NCI-H128 (cell line): ENCODE results near the gene CYREN.
"Not testable (repeated sequence)": the region's sequence is repeated elsewhere in the genome, so short reads cannot be mapped to it uniquely, and the experiment has no call there.

Source experiments
- DNase-seq: peaks from one replicate; lab custom pipeline; 2025; ENCODE audit not compliant: unreplicated experiment; lab: John Stamatoyannopoulos, UW

The CYREN gene

DNA sequence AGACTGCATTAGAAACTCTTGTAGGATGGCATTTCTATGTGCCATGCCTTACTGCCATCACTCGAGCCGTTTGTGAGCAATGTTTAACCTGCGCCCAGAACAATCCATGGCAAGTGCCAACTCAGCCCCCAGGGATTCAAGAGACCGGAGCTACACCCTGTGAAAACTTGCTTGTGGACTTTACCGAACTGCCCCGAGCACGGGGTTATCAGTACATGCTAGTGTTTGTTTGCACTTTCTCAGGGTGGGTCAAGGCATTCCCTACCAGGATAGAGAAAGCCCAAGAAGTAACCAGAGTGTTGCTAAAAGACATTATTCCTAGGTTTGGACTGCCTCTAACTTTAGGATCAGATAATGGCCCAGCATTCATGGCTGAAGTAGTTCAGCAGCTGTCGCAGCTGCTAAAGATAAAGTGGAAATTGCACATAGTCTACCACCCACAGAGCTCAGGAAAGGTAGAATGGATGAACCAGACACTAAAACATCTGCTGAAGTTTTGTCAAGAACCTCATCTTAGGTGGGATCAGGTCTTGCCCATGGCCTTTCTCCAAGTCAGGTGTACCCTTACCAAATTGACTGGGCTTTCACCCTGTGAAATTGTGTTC lies 8.9 kb upstream of the CYREN start:
- DNase-seq = no peak

DNA sequence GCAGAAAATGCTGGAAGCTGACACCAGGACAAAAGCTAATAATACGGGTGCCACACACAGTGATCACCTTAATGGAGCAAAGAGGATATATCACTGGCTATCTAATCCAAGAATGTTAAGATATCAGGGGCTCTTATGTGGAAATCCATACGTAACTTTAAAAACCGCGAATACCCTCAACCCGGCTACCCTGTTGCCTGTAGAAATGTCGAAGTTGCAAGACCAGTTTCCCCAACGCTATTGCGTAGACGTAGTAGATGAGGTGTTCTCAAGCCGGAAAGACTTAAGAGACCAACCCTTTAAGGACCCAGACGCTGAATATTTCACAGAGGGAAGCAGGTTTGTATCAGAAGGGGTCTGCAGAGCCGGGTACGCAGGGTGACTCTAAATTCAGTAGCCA lies 7.9 kb upstream of the CYREN start:
- no peak for DNase-seq

DNA sequence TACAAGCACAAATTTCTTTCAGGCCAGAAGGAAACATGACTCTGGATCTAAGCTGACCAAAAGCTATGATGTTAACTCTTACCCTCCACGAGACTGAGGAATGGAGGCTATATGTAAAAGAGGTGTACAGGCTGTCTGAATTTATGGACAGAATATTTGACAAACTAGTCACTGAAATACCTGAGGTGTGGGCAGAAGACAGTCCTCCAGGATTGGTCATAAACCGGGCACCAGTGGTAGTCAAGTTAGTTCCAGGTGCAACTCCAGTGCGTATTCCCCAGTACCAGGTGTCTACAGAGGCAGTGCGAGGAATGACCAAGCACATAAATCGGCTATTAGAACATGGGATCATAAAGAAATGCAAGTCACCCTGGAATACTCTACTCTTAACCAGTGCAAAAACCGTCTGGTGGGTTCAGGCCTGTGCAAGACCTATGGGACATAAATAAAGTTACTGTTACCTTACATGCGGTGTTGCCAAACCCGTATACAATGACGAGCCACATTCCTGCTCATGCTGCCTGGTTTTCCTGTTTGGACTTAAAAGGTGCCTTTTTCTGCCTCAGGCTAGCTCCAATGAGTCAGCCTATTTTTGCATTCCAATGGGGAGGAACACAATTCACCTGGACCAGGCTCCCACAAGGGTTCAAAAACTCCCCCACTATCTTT lies 6.7 kb upstream of the CYREN start:
- DNase-seq = no peak

- DNase-seq = no peak
Observed at GRCh38 chr7:135175931-135176330, 5.4 kb upstream of the CYREN start.

GRCh38 chr7:135174941-135175340 lies 4.4 kb upstream of the CYREN start:
- DNase-seq = no peak

DNA sequence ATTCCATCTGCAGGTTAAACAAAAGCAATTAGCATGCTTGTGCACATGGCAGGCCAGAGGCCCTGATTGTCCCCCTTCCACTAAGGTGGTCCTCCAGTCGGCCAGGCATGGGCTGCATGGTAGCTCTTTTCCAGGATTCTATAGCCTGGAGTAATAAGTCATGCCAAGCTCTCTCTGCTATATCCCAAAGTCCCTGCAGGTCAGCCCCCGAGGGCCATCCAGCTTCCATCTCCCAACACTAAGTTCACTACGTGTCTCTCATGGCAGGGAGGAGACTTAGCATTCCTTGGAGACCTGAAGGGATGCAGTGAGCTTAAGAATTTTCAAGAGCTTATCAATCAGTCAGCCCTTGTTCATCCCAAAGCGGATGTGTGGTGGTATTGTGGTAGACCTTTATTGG lies 3.4 kb upstream of the CYREN start:
- DNase-seq = not testable (repeated sequence)

DNA sequence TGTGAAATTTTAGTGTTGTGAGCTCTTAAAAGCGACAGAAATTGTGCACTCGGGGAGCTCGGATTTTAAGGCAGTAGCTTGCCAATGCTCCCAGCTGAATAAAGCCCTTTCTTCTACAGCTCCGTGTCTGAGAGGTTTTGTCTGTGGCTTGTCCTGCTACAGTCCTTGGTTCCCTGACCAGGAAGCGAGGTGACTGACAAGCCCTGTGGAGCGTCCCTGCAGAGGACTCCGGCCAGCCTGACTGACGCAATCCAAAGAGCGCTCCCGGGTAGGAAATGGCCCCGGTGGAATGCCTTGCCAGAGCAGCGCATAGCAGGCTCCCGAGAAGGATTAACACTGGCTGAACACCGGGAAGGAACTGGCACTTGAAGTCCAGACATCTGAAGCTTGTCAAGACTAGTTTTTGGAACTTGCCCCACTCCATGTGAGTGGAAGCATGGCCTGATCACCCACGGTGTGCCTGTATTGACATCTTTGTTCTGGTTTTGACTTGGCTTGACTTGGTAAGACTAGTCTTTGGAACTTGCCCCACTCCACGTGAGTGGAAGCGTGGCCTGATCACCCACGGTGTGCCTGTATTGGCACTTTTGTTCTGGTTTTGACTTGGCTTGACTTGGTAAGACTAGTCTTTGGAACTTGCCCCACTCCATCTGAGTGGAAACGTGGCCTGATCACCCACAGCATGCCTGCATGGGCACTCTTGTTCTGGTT lies 1.2 kb upstream of the CYREN start:
- DNase-seq = not testable (repeated sequence)

DNA sequence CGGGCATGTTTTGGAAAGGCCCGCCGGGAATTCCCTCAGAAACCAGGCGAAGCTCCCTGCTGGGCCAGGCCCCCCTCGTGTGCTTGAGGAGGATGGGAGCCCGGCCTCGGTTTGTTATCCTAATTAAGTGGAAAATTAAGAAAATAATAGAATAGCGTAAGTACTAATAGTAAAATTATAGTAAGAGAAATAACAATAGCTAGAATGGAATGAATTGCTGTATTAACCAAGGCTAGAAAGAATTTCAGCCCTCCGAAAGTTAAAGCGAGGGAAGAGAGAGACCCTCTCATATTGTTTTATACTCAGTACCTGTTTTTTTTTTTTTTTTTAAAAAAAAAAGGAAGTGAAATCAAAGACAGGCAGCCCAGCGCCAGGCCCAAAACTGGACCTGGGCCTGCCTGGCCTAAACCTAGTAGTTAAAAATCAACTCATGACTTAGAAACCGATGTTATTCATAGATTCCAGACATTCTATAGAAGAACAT lies 533 bp upstream of the CYREN start:
- not testable (repeated sequence) for DNase-seq

- DNase-seq = no peak
Observed at GRCh38 chr7:135169964-135170273, 588 bp downstream of the CYREN start.

DNA sequence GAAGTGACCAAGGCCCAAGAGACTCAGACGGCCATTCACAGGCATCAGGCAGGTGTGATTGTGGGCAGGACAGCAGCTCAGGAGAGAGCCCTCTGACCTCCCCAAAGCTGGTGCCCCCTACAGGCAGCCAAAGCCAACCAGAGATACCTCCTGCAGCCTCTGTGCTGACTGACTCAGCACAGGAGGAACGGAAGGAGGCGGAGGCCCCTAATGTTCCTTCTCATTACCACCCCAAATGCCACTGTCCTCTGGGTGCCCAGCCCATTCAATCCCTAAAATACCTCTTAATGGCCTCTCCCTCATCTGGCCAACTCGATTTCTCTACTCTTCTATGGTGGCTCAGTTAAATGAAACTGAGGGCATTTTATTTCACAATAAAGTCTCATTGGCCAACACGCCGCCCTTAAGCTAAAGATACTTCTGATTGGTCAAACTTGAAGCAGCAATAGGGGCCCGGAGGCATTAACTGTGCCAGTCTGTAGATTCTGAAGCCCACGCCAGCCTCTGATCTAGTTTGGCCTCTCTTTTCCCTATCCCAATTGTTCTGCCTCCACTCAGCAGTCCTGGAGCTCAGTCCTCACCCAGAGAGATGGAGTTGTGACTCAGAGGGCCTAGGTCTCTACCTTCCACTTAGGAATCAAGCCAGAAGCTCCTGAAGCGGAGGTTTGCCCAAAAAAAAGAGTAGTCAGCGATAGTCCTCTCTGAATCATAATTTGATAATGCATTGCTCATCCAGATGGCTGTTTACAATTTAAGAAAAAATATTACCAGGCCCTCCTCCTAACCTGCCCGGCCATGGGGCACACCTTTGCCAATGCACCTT lies 1.2 kb downstream of the CYREN start:
- no peak for DNase-seq

DNA sequence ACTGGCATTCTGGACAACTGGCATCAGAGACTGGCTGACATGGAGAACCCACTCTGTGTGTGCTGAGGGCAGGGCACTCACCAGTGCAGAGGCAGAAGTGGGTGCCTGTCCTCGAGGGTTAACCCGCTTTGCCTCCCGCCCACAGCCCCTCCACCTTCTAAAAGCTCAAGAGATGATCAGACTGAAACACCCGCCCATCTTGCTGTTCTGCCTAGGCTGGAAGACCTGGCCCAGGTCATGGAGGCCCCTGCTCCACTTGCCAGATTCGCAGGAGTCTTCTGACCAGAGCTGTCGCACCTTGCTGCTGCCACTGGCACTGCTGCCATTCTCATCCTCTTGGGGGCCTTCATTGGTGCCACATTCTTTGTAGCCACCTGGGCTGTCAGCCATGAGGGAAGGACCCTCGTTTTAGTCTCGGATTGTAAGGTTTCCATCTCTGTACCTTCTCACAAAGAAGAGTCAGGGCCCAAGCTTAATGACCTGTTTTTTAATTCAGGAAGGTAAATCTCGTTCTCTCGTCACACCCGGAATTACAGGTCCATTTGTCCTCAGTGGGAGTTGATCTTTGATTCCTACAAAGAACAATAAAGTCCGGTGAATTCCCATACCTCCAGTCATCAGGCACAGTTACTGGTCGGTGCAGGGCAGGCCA lies 1.9 kb downstream of the CYREN start:
- no peak for DNase-seq

- DNase-seq = no peak
Observed at GRCh38 chr7:135168001-135168400, 2.5 kb downstream of the CYREN start.

- no peak for DNase-seq
Observed at GRCh38 chr7:135167365-135167917, 3.1 kb downstream of the CYREN start.

DNA sequence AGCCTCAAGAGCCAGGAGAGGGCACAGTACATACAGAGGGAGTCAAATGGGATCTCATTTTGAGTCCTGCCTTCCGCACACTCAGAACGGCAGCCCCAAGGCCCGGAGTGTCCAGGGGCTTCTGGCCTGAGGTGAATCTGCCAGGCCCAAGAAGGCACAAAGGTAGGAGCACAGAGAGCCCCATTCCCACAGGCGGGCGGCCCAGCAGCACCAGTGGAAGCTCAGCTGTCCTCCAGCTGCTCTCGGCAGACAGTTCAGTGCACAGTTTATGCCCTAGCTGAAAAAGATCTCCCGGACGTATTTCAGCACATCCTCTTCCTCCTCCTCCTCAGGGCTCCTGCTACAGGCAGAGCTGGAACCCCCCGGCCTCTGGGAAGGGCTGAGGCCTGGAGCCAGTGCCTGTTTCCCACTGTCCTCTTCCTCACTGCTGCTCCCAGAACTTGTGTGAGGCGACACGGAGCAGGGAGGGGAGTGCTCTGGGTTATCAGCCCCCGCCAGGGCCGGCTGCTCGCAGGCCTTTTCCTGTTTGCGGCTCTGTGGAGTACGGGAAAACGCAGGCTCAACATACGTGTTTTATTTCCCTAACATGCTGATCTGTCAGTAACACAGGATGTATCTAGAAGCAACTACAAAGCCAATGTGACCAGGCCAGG lies 4.0 kb downstream of the CYREN start:
- DNase-seq = no peak

DNA sequence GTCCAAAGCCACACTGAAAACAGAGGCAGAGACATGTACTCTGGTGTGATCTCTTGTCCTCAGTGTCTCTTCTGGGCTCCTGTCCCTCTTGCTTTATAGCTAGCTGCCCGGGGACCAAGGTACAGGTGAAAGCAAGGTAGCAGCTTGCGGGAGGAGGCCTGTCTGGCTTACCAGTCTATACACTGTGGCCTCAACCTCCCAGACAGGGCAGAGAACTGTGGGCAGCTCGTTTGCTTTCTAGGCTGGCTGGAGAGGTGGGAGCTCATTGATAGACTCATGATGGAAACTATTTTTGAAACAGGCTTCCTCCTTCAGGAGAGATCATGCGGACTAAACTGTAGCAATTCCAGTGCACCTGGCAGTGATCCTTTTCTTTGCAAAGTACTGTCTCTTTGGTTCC lies 4.6 kb downstream of the CYREN start:
- no peak for DNase-seq

DNA sequence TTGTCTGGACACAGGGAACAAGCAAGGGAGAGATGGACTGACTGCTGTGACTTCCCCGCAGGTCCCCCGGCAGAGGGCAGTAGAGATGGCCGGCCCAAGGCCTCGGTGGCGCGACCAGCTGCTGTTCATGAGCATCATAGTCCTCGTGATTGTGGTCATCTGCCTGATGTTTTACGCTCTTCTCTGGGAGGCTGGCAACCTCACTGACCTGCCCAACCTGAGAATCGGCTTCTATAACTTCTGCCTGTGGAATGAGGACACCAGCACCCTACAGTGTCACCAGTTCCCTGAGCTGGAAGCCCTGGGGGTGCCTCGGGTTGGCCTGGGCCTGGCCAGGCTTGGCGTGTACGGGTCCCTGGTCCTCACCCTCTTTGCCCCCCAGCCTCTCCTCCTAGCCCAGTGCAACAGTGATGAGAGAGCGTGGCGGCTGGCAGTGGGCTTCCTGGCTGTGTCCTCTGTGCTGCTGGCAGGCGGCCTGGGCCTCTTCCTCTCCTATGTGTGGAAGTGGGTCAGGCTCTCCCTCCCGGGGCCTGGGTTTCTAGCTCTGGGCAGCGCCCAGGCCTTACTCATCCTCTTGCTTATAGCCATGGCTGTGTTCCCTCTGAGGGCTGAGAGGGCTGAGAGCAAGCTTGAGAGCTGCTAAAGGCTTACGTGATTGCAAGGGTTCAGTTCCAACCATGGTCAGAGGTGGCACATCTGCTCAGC lies 6.0 kb downstream of the CYREN start:
- DNase-seq = no peak

GRCh38 chr7:135162382-135163001 lies 8.0 kb downstream of the CYREN start:
- no peak for DNase-seq

DNA sequence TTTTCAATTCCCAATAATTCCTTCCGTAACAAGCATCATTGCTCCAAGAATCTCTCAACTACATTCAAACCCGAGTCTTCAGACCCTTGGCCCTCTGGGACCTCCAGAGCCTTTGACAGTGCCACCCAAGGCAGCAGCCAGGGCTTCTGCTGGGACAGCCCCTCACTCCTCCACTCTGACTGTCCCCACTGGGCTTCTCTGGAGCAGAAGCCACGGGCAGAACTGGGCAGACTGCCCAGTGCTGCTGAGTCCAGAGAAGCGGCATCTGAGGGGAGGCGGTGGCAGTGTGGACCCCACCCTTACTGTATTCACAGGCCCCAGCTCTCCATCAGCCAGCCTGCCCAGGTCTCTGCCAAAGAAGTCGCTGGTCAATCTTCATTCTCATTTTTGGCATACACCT lies 8.8 kb downstream of the CYREN start:
- DNase-seq = no peak
